GM12801 (cell line): ENCODE results near the gene ZBTB16.

Source experiments
- CTCF ChIP-seq: IDR thresholded peaks from one replicate; pipeline ENCODE4 v1.5.1; 2011; ENCODE audit warnings: control low read depth; ENCODE audit not compliant: insufficient read length; ENCODE audit errors: extremely low read depth

Gene ZBTB16

DNA sequence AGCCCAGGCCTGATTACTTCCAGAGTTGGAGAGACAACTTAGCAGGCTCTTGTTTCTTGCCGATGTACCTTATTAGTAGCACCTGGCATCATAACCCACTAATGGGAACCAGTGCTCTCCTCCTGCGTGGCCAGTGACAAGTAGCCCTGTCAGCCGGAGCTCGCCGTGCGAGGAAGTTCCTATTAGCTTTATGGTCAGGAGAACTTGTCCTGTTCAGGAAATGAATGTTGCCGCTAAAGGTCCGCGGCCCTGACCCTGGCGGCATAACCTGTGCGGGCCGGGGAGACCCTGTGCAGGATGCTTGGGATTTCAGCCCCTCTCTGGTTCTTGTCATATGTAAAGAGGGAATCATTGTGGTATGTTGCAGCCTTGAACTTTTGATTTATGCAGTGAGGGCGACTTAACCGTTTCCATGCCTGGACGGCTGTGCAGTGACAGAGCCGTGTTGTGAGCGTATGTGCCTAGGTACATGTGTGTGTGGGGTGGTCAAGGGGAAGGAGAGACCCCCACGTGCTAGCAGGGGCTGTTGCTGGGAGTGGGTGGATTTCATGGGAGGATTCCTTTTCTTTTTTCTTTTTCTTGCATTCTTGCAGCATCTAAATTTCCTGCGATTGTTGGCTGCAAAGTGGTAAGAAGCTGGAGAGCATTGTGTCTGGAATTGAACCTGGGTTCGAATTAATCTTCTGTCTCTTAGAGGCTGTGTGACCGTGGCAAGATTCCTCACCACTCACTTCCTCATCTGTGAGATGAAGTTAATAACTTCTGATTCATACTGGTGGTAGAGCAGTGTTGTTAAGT lies 15.2 kb downstream of the ZBTB16 start:
- no peak for TF ChIP-seq CTCF

DNA sequence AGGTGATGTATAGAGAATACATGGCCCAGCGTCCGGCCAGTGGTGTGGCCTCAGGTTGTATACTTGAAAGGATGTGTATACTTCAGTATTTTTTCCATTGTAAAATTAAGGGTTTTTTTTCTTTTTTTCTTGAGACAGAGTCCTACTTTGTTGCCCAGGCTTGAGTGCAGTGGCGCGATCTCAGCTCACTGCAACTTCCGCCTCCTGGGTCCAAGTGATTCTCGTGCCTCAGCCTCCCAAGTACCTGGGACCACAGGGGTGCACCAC lies 15.8 kb downstream of the ZBTB16 start:
- TF ChIP-seq CTCF = no peak

- TF ChIP-seq CTCF = no peak
Measured at GRCh38 chr11:114075891-114076441, 16.5 kb downstream of the ZBTB16 start.

- no peak for TF ChIP-seq CTCF
Measured at GRCh38 chr11:114076921-114077331, 17.4 kb downstream of the ZBTB16 start.

- no peak for TF ChIP-seq CTCF
Measured at GRCh38 chr11:114077482-114078305, 18.2 kb downstream of the ZBTB16 start.

DNA sequence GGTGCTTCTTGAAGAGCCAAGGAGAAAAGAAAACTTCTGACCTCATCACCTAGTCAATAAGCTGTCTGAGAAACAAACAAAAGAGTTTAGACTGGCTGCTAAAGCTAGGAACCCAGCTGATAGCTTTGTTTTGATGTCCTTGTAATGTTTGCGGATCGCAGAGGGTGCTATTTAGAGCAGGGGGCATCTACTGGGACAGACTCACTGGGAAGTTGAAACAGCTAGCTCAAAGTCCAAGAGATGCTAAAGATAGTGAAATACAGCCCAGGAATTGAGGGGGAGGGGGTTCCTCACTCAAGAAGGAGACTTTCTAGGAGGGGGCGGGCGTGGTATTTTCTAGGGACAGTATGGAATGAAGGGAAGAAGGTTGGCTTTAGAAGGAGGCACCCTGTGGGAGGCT lies 18.9 kb downstream of the ZBTB16 start:
- no peak for TF ChIP-seq CTCF

GRCh38 chr11:114079511-114080065 lies 20.1 kb downstream of the ZBTB16 start:
- no peak for TF ChIP-seq CTCF
